ENCODE results near the gene SLC19A2. TPM values are rescaled to one million over a fixed set of nuclear protein-coding genes. Genes with fewer than 3 reads are reported as not detected.

SLC19A2 gene
- total RNA-seq, 4 donors from 2014 or later: 7.2 to 14.9 (median 10.9) TPM

DNA sequence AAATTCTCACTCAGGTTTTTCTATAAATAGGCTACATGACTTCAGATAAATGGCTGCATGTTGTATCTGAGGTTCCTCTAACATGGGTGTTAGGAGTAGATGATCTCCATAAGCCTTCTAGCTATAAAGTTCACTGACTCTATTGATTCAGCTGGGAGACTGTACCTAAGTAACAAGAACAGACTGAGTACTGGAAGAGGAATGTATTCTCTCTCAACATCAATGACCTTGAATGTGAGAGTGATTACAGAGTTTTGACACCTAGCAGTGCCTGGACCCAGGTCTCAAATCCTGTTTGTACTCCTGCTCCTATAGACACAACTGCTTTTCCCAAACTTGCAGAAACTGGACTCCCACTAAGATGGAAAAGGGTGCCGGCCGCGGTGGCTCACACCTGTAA, 8.6 kb upstream of the SLC19A2 start:
- Histone ChIP-seq H3K4me3 (no peak overlapping the region), H3K27me3 (no peaks in the 10 kb centered on the region), H3K9me3 (no peaks in the 10 kb centered on the region), H3K36me3 (no peaks in the 10 kb centered on the region), H3K27ac (no peak overlapping the region), H3K4me1 (no peaks in the 10 kb centered on the region)
- no peak for DNase-seq
- TF ChIP-seq POLR2A (IDR thresholded peaks at IDR 0.05): no peak
- TF ChIP-seq, protein P1, sequence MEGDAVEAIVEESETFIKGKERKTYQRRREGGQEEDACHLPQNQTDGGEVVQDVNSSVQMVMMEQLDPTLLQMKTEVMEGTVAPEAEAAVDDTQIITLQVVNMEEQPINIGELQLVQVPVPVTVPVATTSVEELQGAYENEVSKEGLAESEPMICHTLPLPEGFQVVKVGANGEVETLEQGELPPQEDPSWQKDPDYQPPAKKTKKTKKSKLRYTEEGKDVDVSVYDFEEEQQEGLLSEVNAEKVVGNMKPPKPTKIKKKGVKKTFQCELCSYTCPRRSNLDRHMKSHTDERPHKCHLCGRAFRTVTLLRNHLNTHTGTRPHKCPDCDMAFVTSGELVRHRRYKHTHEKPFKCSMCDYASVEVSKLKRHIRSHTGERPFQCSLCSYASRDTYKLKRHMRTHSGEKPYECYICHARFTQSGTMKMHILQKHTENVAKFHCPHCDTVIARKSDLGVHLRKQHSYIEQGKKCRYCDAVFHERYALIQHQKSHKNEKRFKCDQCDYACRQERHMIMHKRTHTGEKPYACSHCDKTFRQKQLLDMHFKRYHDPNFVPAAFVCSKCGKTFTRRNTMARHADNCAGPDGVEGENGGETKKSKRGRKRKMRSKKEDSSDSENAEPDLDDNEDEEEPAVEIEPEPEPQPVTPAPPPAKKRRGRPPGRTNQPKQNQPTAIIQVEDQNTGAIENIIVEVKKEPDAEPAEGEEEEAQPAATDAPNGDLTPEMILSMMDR (IDR thresholded peaks at IDR 0.05): no peak

- H3K4me1 ChIP-seq: no peaks in the 10 kb centered on the region
Observed at GRCh38 chr1:169493251-169493650, 7.5 kb upstream of the SLC19A2 start.

DNA sequence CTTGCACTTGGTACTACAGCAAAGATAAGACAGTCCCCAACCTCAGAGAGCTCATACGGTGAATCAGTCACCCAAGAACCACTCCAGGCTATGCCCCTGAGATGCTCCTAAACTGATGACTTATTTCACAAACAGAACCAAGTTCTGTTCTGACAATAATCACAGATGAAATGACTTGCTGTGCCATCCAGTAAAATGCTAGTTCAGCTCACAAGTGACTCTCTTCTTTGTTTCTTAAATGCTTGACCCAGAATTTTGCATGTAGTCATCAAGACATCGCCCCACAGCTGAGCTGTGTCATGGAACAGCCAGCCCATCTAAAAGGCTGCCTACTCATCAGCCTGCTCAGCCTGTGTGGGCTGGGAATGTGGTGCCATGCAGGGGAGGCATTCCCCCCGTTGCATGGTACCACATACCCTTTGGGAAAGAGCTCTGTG, 6.1 kb upstream of the SLC19A2 start:
- H3K36me3 ChIP-seq: no peaks in the 10 kb centered on the region
- no peaks in the 10 kb centered on the region for H3K27me3 ChIP-seq
- no peak for DNase-seq
- no peak overlapping the region for H3K4me3 ChIP-seq
- no peaks in the 10 kb centered on the region for H3K9me3 ChIP-seq
- no peak for TF ChIP-seq POLR2A (IDR thresholded peaks at IDR 0.05)
- TF ChIP-seq, protein P1 (IDR thresholded peaks at IDR 0.05): no peak
- peaks cover 0 to 2% (median 0%) of the 10 kb centered on the region in 4 donors for H3K4me1 ChIP-seq
- H3K27ac ChIP-seq: no peak overlapping the region

More at GRCh38 chr1:169493251-169493650, 7.5 kb upstream of the SLC19A2 start:
- TF ChIP-seq, protein P1 (IDR thresholded peaks at IDR 0.05): no peak
- no peak for TF ChIP-seq POLR2A (IDR thresholded peaks at IDR 0.05)
- no peaks in the 10 kb centered on the region for H3K36me3 ChIP-seq
- H3K4me3 ChIP-seq: no peak overlapping the region
- no peak overlapping the region for H3K27ac ChIP-seq
- H3K9me3 ChIP-seq: no peaks in the 10 kb centered on the region
- no peaks in the 10 kb centered on the region for H3K27me3 ChIP-seq
- no peak for DNase-seq

DNA sequence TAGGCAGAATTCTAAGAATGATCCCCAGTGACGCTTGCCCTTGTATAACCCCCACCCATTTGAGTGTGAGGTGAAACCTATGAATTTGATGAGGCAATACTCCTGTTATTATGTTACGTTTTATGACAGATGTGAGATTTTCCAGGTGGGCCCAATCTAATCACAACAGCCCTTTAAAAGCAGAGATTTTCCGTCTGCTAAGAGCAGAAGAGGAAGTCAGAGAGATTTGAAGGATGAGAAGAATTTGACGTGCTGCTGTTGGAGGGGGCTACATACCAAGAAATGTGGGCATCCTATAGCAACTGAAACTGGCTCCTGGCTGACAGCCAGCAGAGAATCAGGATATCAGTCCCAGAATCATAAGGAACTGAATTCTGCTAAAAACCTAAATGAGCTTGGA, 2.4 kb upstream of the SLC19A2 start:
- TF ChIP-seq, protein P1 (IDR thresholded peaks at IDR 0.05): no peak
- no peak overlapping the region for H3K27ac ChIP-seq
- H3K27me3 ChIP-seq: no peaks in the 10 kb centered on the region
- peaks cover 0 to 14% (median 4%) of the 10 kb centered on the region in 4 donors for H3K4me1 ChIP-seq
- H3K36me3 ChIP-seq: no peaks in the 10 kb centered on the region
- DNase-seq: no peak
- H3K4me3 ChIP-seq: no peak overlapping the region
- H3K9me3 ChIP-seq: no peaks in the 10 kb centered on the region

DNA sequence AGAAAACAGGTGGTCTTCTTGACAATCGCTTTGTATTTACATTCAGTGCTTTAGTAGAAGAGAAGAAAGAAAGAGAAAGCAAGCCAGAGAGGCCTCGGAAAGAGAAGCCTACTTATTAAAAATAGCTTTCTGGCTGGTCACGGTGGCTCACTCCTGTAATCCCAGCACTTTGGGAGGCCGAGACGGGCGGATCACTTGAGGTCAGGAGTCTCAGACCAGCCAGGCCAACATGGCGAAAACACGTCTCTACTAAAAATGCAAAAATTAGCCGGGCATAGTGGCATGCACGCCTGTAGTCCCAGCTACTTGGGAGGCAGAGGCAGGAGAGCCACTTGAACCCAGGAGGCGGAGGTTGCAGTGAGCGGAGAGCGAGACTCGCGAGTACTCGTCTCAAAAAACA, 1.8 kb upstream of the SLC19A2 start:
- Histone ChIP-seq H3K27ac (peak overlapping the region in 1 of 4 donors; percentile 96), H3K27me3 (no peaks in the 10 kb centered on the region), H3K4me1 (peaks cover 0 to 14% (median 4%) of the 10 kb centered on the region in 4 donors), H3K9me3 (no peaks in the 10 kb centered on the region), H3K4me3 (no peak overlapping the region), H3K36me3 (no peaks in the 10 kb centered on the region)
- no peak for DNase-seq
- TF ChIP-seq, protein P1 (IDR thresholded peaks at IDR 0.05): no peak
- no peak for TF ChIP-seq POLR2A (IDR thresholded peaks at IDR 0.05)

GRCh38 chr1:169487133-169487532, 1.4 kb upstream of the SLC19A2 start:
- H3K4me3 ChIP-seq: no peak overlapping the region
- no peaks in the 10 kb centered on the region for H3K36me3 ChIP-seq
- H3K27ac ChIP-seq: peak overlapping the region in 3 of 4 donors; percentile 94 to 98 (median 96)
- DNase-seq: no peak
- no peaks in the 10 kb centered on the region for H3K9me3 ChIP-seq
- H3K27me3 ChIP-seq: no peaks in the 10 kb centered on the region
- H3K4me1 ChIP-seq: peaks cover 0 to 14% (median 4%) of the 10 kb centered on the region in 4 donors
- TF ChIP-seq, protein P1 (IDR thresholded peaks at IDR 0.05): no peak
- TF ChIP-seq POLR2A (IDR thresholded peaks at IDR 0.05): no peak

Measured in Peyer's patch (tissue), 4 donors.